B cell (primary cell): ENCODE results near the gene PPP1R3C. TPM values are rescaled to one million over a fixed set of nuclear protein-coding genes. Genes with fewer than 3 reads are reported as not detected.

ENCODE experiments used
- ATAC-seq: fragments of 200-7000 bp; cut with Tn5 transposase; one replicate; pipeline ENCODE4 v1.10.0; 2021; ENCODE audit warnings: low read depth, mild to moderate bottlenecking, moderate number of reproducible peaks, moderate library complexity
- CTCF ChIA-PET: fragments of 350-600 bp; sonication (Branson Sonifier 250); formaldehyde crosslinking; loops from one replicate; lab custom pipeline; 2021; ENCODE audit warnings: antibody characterized with exemption, inconsistent platforms; lab: Charles Lee
- POLR2A ChIA-PET: fragments of 350-600 bp; sonication (Branson Sonifier 250); formaldehyde crosslinking; loops from one replicate; lab custom pipeline; 2021; ENCODE audit warnings: antibody characterized with exemption; lab: Charles Lee
- DNase-seq: peaks from one replicate; pipeline ENCODE4 v3.0.0; 2013
- H2AFZ ChIP-seq: 2 replicates; pipeline ENCODE4 v1.6.1; 2012; ENCODE audit warnings: mild to moderate bottlenecking, low read depth, low read length; ENCODE audit not compliant: insufficient read depth, poor library complexity, severe bottlenecking
- H3K27ac ChIP-seq, 2 donors: 1 replicate in 1 of 2; 2 replicates in 1 of 2; pipeline ENCODE4 v1.5.1; 2012 to 2013; ENCODE audit warnings: low read length in 2 of 2, mild to moderate bottlenecking in 2 of 2, moderate library complexity in 1 of 2
- H3K27me3 ChIP-seq, 4 experiments: fragments of 200-600 bp in 1 of 4; sonication (generic) in 1 of 4; replicated peaks in 1 of 4; 1 replicate in 2 of 4; 2 replicates in 2 of 4; pipeline versions ENCODE4 v1.6.1 to v1.7.0; 2013 to 2016; ENCODE audit warnings: low read length in 3 of 4, mild to moderate bottlenecking in 2 of 4, mixed read lengths in 1 of 4, moderate library complexity in 1 of 4; ENCODE audit not compliant: insufficient read depth in 4 of 4, control insufficient read depth in 3 of 4; ENCODE audit errors: control extremely low read depth in 1 of 4
- H3K36me3 ChIP-seq, 2 experiments: replicated peaks in 1 of 2; 1 replicate in 1 of 2; 2 replicates in 1 of 2; pipeline versions ENCODE4 v1.6.1 to v1.7.1; 2013; ENCODE audit warnings: low read length in 1 of 2; ENCODE audit not compliant: insufficient read depth in 2 of 2, control insufficient read depth in 1 of 2; ENCODE audit errors: control extremely low read depth in 1 of 2, extremely low read depth in 1 of 2
- H3K4me1 ChIP-seq, 2 donors: fragments of 200-600 bp in 1 of 2; sonication (generic) in 1 of 2; 1 replicate in 1 of 2; 2 replicates in 1 of 2; pipeline versions ENCODE4 v1.5.1 to v1.6.1; 2013 to 2017; ENCODE audit warnings: low read length in 2 of 2; ENCODE audit not compliant: control insufficient read depth in 2 of 2, insufficient read depth in 2 of 2
- H3K4me2 ChIP-seq: replicated peaks from 2 replicates; pipeline ENCODE3; 2012; ENCODE audit warnings: mild to moderate bottlenecking, low read depth, low read length; ENCODE audit not compliant: poor library complexity, severe bottlenecking
- H3K4me3 ChIP-seq, 5 experiments: fragments of 200-600 bp in 1 of 5; sonication (generic) in 1 of 5; 1 replicate in 3 of 5; 2 replicates in 2 of 5; pipeline versions ENCODE4 v1.5.1 to v1.7.0; 2011 to 2016; ENCODE audit warnings: low read length in 4 of 5, mild to moderate bottlenecking in 4 of 5, low read depth in 2 of 5, control low read depth in 1 of 5, moderate library complexity in 1 of 5; ENCODE audit not compliant: insufficient read depth in 1 of 5; ENCODE audit errors: control extremely low read depth in 1 of 5, extremely low read depth in 1 of 5
- H3K79me2 ChIP-seq: fragments of 200-600 bp; sonication (generic); one replicate; pipeline ENCODE4 v1.6.0; 2016; ENCODE audit warnings: low read length; ENCODE audit not compliant: control insufficient read depth, insufficient read depth
- H3K9ac ChIP-seq: fragments of 200-600 bp; sonication (generic); 2 replicates; pipeline ENCODE4 v1.6.1; 2017; ENCODE audit warnings: mild to moderate bottlenecking, low read length, moderate library complexity
- H3K9me3 ChIP-seq, 3 donors: one replicate each; pipeline versions ENCODE4 v1.6.1 to v1.7.1; 2013; ENCODE audit warnings: low read length in 2 of 3; ENCODE audit not compliant: control insufficient read depth in 2 of 3, insufficient read depth in 1 of 3; ENCODE audit errors: control extremely low read depth in 1 of 3
- H4K20me1 ChIP-seq: 2 replicates; pipeline ENCODE4 v1.6.0; 2012; ENCODE audit warnings: mild to moderate bottlenecking, low read length; ENCODE audit not compliant: insufficient read depth, control insufficient read depth, poor library complexity, severe bottlenecking
- H3K27ac Mint-ChIP-seq: one replicate; pipeline ENCODE4 v1.8.0; 2021; ENCODE audit warnings: mixed read lengths
- H3K27me3 Mint-ChIP-seq: one replicate; pipeline ENCODE4 v1.8.0; 2021; ENCODE audit warnings: mixed read lengths
- H3K4me1 Mint-ChIP-seq: one replicate; pipeline ENCODE4 v1.8.0; 2021; ENCODE audit warnings: mixed read lengths
- H3K4me3 Mint-ChIP-seq: one replicate; pipeline ENCODE4 v1.8.0; 2021; ENCODE audit warnings: mixed read lengths
- H3K9me3 Mint-ChIP-seq: one replicate; pipeline ENCODE4 v1.8.0; 2022; ENCODE audit warnings: mixed read lengths; ENCODE audit not compliant: insufficient read depth
- CTCF ChIP-seq: fragments of 200-600 bp; IDR thresholded peaks from one replicate; pipeline ENCODE4 v1.8.0; 2022; ENCODE audit warnings: antibody characterized with exemption, mild to moderate bottlenecking
- EZH2 ChIP-seq: IDR thresholded peaks from 2 replicates; pipeline ENCODE4 v1.6.1; 2012; ENCODE audit warnings: borderline replicate concordance, low read depth, mild to moderate bottlenecking, moderate library complexity, low read length; ENCODE audit not compliant: insufficient read depth, poor library complexity, severe bottlenecking
- WGBS: methylation state at CpG from one replicate; pipeline ENCODE4 v1.1.5; 2013; ENCODE audit warnings: missing lambda C conversion rate; ENCODE audit not compliant: insufficient coverage; 5-methylcytosine and 5-hydroxymethylcytosine counted together
- intact Hi-C: fragments of 100-400 bp; cut with micrococcal nuclease; formaldehyde crosslinking; loops from one replicate; pipeline ENCODE4 v1.10.0; 2022
- polyA plus RNA-seq: library from polyadenylated mRNA; depleted of rRNA; stranded (reverse); fragments of >200 nt; gene quantifications from 2 replicates; pipeline ENCODE4 v1.2.3, GENCODE V29; 2012
- total RNA-seq, 2 donors: library from RNA; stranded (reverse); fragments of 120-200 nt in 1 of 2; gene quantifications; 1 replicate in 1 of 2; 2 replicates in 1 of 2; pipeline versions ENCODE4 v1.2.3 to v1.2.4, GENCODE V29; 2013 to 2022

PPP1R3C gene
- total and polyA plus RNA-seq, 2 donors (not counting 1 experiment from before 2014, with no cell fraction given), result not detected

DNA sequence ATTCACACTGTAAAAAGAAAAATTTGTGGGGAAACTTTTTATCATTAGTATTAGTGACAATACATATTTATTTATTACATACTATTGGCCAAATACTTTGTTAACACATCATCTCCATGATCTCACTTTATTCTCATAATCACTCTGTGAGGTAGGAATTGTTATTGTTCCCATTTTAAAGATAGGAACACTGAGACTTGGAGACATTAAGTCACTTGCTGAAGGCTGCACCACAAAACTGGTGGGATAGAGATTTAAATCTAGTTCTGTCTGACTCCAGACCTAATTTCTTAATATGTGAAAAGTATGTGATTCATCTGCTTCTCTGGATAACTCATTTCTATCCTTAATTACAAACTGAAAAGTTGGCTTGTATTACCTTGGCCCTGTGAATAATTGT, 8.2 kb downstream of the PPP1R3C start:
- H3K9ac ChIP-seq, result no peak overlapping the region
- Mint-ChIP-seq H3K27ac (no peak overlapping the region), H3K4me1 (no peaks in the 10 kb centered on the region), H3K27me3 (peaks cover 40% of the 10 kb centered on the region), H3K4me3 (no peak overlapping the region), H3K9me3 (peaks cover 8% of the 10 kb centered on the region)
- POLR2A ChIA-PET, result no interaction called here
- CTCF ChIA-PET, result no interaction called here
- H2AFZ ChIP-seq, result no peak overlapping the region
- no peaks in the 10 kb centered on the region for H3K79me2 ChIP-seq
- no peak overlapping the region for H3K4me3 ChIP-seq
- ATAC-seq (no peak), DNase-seq (no peak)
- H3K36me3 ChIP-seq, result no peaks in the 10 kb centered on the region
- H3K4me1 ChIP-seq, result no peaks in the 10 kb centered on the region
- H4K20me1 ChIP-seq, result no peaks in the 10 kb centered on the region
- intact Hi-C loops, result no loop called here
- peaks cover 0 to 7% (median 0%) of the 10 kb centered on the region in 4 experiments for H3K27me3 ChIP-seq
- H3K9me3 ChIP-seq, result peaks cover 0 to 4% (median 0%) of the 10 kb centered on the region in 3 donors
- TF ChIP-seq EZH2 (no peak), CTCF (no peak)
- no peak overlapping the region for H3K4me2 ChIP-seq
- no peak overlapping the region for H3K27ac ChIP-seq

- H3K4me1 ChIP-seq, result no peaks in the 10 kb centered on the region
- H3K4me3 ChIP-seq, result no peak overlapping the region
- H3K9me3 Mint-ChIP-seq, result peaks cover 8% of the 10 kb centered on the region
- no peak overlapping the region for H3K27ac ChIP-seq
- CTCF ChIA-PET, result no interaction called here
- H3K9me3 ChIP-seq, result peaks cover 0 to 4% (median 0%) of the 10 kb centered on the region in 3 donors
- ATAC-seq (no peak), DNase-seq (no peak)
- H3K4me3 Mint-ChIP-seq, result no peak overlapping the region
- intact Hi-C loops, result no loop called here
- POLR2A ChIA-PET, result no interaction called here
- peaks cover 0 to 3% (median 0%) of the 10 kb centered on the region in 4 experiments for H3K27me3 ChIP-seq
- no CpG with 5 or more reads among the region's 1 CpG for WGBS
- H3K27ac Mint-ChIP-seq, result no peak overlapping the region
- H3K27me3 Mint-ChIP-seq, result peaks cover 41% of the 10 kb centered on the region
- no peaks in the 10 kb centered on the region for H3K36me3 ChIP-seq
- TF ChIP-seq EZH2, result no peak
- no peak for TF ChIP-seq CTCF
- H3K9ac ChIP-seq, result no peak overlapping the region
- no peaks in the 10 kb centered on the region for H3K4me1 Mint-ChIP-seq
- H3K79me2 ChIP-seq, result no peaks in the 10 kb centered on the region
- H2AFZ ChIP-seq, result no peak overlapping the region
- H4K20me1 ChIP-seq, result no peaks in the 10 kb centered on the region
- no peak overlapping the region for H3K4me2 ChIP-seq
Measured at GRCh38 chr10:91622601-91623000, 10.3 kb downstream of the PPP1R3C start.
